H9 (cell line): ENCODE results near the gene LRFN2. TPM values are rescaled to one million over a fixed set of nuclear protein-coding genes. Genes with fewer than 3 reads are reported as not detected.

Experiments used
- DNase-seq: peaks from one replicate; pipeline ENCODE4 v3.0.0-alpha.2; 2017
- H2AFZ ChIP-seq: one replicate; pipeline ENCODE4 v1.6.1; 2013; ENCODE audit warnings: mild to moderate bottlenecking, low read length, control low read depth, moderate library complexity
- H2AK5ac ChIP-seq: 2 replicates; pipeline ENCODE4 v1.6.1; 2013; ENCODE audit warnings: low read length, control low read depth, mixed read lengths; ENCODE audit not compliant: insufficient read length
- H2BK120ac ChIP-seq: one replicate; pipeline ENCODE4 v1.6.1; 2013; ENCODE audit warnings: low read depth, mild to moderate bottlenecking, low read length, control low read depth, inconsistent platforms; ENCODE audit not compliant: poor library complexity, severe bottlenecking
- H2BK12ac ChIP-seq: 2 replicates; pipeline ENCODE4 v1.6.1; 2013; ENCODE audit warnings: low read length, control low read depth, mixed read lengths, low read depth; ENCODE audit not compliant: insufficient read length
- H2BK15ac ChIP-seq: 2 replicates; pipeline ENCODE4 v1.6.1; 2013; ENCODE audit warnings: low read depth, low read length, control low read depth
- H2BK20ac ChIP-seq: one replicate; pipeline ENCODE4 v1.6.1; 2013; ENCODE audit warnings: low read depth, mild to moderate bottlenecking, low read length, control low read depth, inconsistent platforms; ENCODE audit not compliant: poor library complexity, severe bottlenecking
- H2BK5ac ChIP-seq: 2 replicates; pipeline ENCODE4 v1.6.1; 2013; ENCODE audit warnings: low read length, control low read depth, mixed read lengths; ENCODE audit not compliant: insufficient read length
- H3K14ac ChIP-seq: 2 replicates; pipeline ENCODE4 v1.6.1; 2013; ENCODE audit warnings: low read length, control low read depth; ENCODE audit not compliant: insufficient read depth
- H3K18ac ChIP-seq: 2 replicates; pipeline ENCODE4 v1.6.1; 2013; ENCODE audit warnings: low read depth, mild to moderate bottlenecking, mixed read lengths, low read length, control low read depth; ENCODE audit not compliant: insufficient read length
- H3K23ac ChIP-seq: 2 replicates; pipeline ENCODE4 v1.6.1; 2013; ENCODE audit warnings: low read length, control low read depth, mixed read lengths, low read depth; ENCODE audit not compliant: insufficient read length
- H3K23me2 ChIP-seq: 2 replicates; pipeline ENCODE4 v1.6.1; 2013; ENCODE audit warnings: low read depth, mild to moderate bottlenecking, mixed read lengths, low read length, control low read depth; ENCODE audit not compliant: insufficient read length, poor library complexity, severe bottlenecking
- H3K27ac ChIP-seq: 2 replicates; pipeline ENCODE4 v1.5.1; 2013; ENCODE audit warnings: low read length, control low read depth, mixed read lengths, low read depth; ENCODE audit not compliant: insufficient read length
- H3K27me3 ChIP-seq: 2 replicates; pipeline ENCODE4 v1.6.1; 2013; ENCODE audit warnings: low read length, control low read depth, inconsistent platforms; ENCODE audit not compliant: insufficient read depth
- H3K4ac ChIP-seq: 2 replicates; pipeline ENCODE4 v1.6.1; 2013; ENCODE audit warnings: low read depth, mild to moderate bottlenecking, control low read depth, inconsistent platforms, low read length, moderate library complexity
- H3K4me1 ChIP-seq: 2 replicates; pipeline ENCODE4 v1.6.1; 2013; ENCODE audit warnings: low read length, control low read depth, inconsistent platforms; ENCODE audit not compliant: insufficient read depth
- H3K4me2 ChIP-seq: 2 replicates; pipeline ENCODE4 v1.6.1; 2013; ENCODE audit warnings: low read length, control low read depth, mixed read lengths; ENCODE audit not compliant: insufficient read length, insufficient read depth
- H3K56ac ChIP-seq: 2 replicates; pipeline ENCODE4 v1.6.1; 2013; ENCODE audit warnings: low read depth, mild to moderate bottlenecking, mixed read lengths, low read length, control low read depth; ENCODE audit not compliant: insufficient read length
- H3K79me1 ChIP-seq: 2 replicates; pipeline ENCODE4 v1.6.1; 2013; ENCODE audit warnings: low read depth, mild to moderate bottlenecking, moderate library complexity, low read length, control low read depth, inconsistent platforms; ENCODE audit not compliant: insufficient read depth, poor library complexity, severe bottlenecking
- H3K79me2 ChIP-seq: 2 replicates; pipeline ENCODE4 v1.6.1; 2013; ENCODE audit warnings: low read length, control low read depth, inconsistent platforms; ENCODE audit not compliant: insufficient read depth
- H3K9ac ChIP-seq: 2 replicates; pipeline ENCODE4 v1.6.1; 2013; ENCODE audit warnings: low read length, control low read depth, mixed read lengths; ENCODE audit not compliant: insufficient read length; ENCODE audit errors: extremely low read depth
- H3K9me3 ChIP-seq: one replicate; pipeline ENCODE4 v1.6.1; 2013; ENCODE audit warnings: low read depth, low read length, inconsistent platforms; ENCODE audit not compliant: control insufficient read depth
- H3T11ph ChIP-seq: one replicate; pipeline ENCODE4 v1.6.1; 2013; ENCODE audit warnings: mild to moderate bottlenecking, low read length, control low read depth, inconsistent platforms
- H4K20me1 ChIP-seq: one replicate; pipeline ENCODE4 v1.6.1; 2013; ENCODE audit not compliant: control insufficient read depth, insufficient read length, insufficient read depth
- H4K5ac ChIP-seq: 2 replicates; pipeline ENCODE4 v1.6.1; 2013; ENCODE audit warnings: low read depth, mild to moderate bottlenecking, mixed read lengths, low read length, control low read depth; ENCODE audit not compliant: insufficient read length
- H4K8ac ChIP-seq: replicated peaks from 2 replicates; pipeline ENCODE4 v1.6.1; 2013; ENCODE audit warnings: low read length, control low read depth, mixed read lengths, low read depth; ENCODE audit not compliant: insufficient read length
- H4K91ac ChIP-seq: 2 replicates; pipeline ENCODE4 v1.6.1; 2013; ENCODE audit warnings: low read depth, mild to moderate bottlenecking, moderate library complexity, mixed read lengths, low read length, control low read depth; ENCODE audit not compliant: insufficient read length
- H3K27ac Mint-ChIP-seq, 3 experiments: 2 replicates in 2 of 3; 3 replicates in 1 of 3; pipeline ENCODE4 v1.8.0; 2020 to 2021; ENCODE audit warnings: mixed read lengths in 3 of 3, mild to moderate bottlenecking in 1 of 3, moderate library complexity in 1 of 3
- H3K27me3 Mint-ChIP-seq: 2 replicates; pipeline ENCODE4 v1.8.0; 2021; ENCODE audit warnings: low read depth, mild to moderate bottlenecking, moderate library complexity, mixed read lengths
- H3K36me3 Mint-ChIP-seq, 3 experiments: 2 replicates in 2 of 3; 3 replicates in 1 of 3; pipeline ENCODE4 v1.8.0; 2020 to 2021; ENCODE audit warnings: low read depth in 3 of 3, mixed read lengths in 3 of 3; ENCODE audit not compliant: insufficient read depth in 1 of 3
- H3K4me1 Mint-ChIP-seq, 2 experiments: 2 replicates each; pipeline ENCODE4 v1.8.0; 2020; ENCODE audit warnings: mixed read lengths in 2 of 2
- H3K4me3 Mint-ChIP-seq, 2 experiments: 2 replicates in 1 of 2; 3 replicates in 1 of 2; pipeline ENCODE4 v1.8.0; 2020 to 2021; ENCODE audit warnings: mild to moderate bottlenecking in 2 of 2, mixed read lengths in 2 of 2, moderate library complexity in 1 of 2
- H3K9me3 Mint-ChIP-seq, 2 experiments: 2 replicates in 1 of 2; 3 replicates in 1 of 2; pipeline ENCODE4 v1.8.0; 2020; ENCODE audit warnings: mild to moderate bottlenecking in 2 of 2, mixed read lengths in 2 of 2, moderate library complexity in 1 of 2
- WGBS: extraction: QIAGEN DNeasy Blood & Tissue Kit; methylation state at CpG from one replicate; pipeline ENCODE4 v1.1.7; 2013; ENCODE audit warnings: missing lambda C conversion rate, low lambda C conversion rate, mixed read lengths; ENCODE audit not compliant: insufficient read length; ENCODE audit errors: extremely low coverage; 5-methylcytosine and 5-hydroxymethylcytosine counted together
- total RNA-seq: library from RNA; stranded (reverse); gene quantifications from 2 replicates; pipeline ENCODE4 v1.2.1, GENCODE V29; 2021
- TF ChIP-seq, protein P1 (sequence below): fragments of 200-600 bp; sonication (generic); conservative IDR thresholded peaks from 3 replicates; pipeline ENCODE4 v1.8.0; 2021; ENCODE audit warnings: antibody characterized with exemption, mild to moderate bottlenecking

Gene LRFN2
- total RNA-seq, 1 experiment from 2014 or later: 0.11 TPM

GRCh38 chr6:40395066-40395697 lies 192.0 kb downstream of the LRFN2 start:
- H3K4me1 ChIP-seq: no peaks in the 10 kb centered on the region
- H3K4me3 Mint-ChIP-seq: no peak overlapping the region
- no peak overlapping the region for H3K27ac ChIP-seq
- H3K27ac Mint-ChIP-seq: 0 out of 7 replicates have a peak overlapping the region, but pooled peaks of 1 of the 3 experiments have one; percentile 53
- no peaks in the 10 kb centered on the region for H4K20me1 ChIP-seq
- no peaks in the 10 kb centered on the region for H3K79me1 ChIP-seq
- H2AFZ ChIP-seq: no peak overlapping the region
- WGBS: no CpG with 5 or more reads among the region's 5 CpGs
- no peak overlapping the region for H3K23ac ChIP-seq
- TF ChIP-seq, protein P1, sequence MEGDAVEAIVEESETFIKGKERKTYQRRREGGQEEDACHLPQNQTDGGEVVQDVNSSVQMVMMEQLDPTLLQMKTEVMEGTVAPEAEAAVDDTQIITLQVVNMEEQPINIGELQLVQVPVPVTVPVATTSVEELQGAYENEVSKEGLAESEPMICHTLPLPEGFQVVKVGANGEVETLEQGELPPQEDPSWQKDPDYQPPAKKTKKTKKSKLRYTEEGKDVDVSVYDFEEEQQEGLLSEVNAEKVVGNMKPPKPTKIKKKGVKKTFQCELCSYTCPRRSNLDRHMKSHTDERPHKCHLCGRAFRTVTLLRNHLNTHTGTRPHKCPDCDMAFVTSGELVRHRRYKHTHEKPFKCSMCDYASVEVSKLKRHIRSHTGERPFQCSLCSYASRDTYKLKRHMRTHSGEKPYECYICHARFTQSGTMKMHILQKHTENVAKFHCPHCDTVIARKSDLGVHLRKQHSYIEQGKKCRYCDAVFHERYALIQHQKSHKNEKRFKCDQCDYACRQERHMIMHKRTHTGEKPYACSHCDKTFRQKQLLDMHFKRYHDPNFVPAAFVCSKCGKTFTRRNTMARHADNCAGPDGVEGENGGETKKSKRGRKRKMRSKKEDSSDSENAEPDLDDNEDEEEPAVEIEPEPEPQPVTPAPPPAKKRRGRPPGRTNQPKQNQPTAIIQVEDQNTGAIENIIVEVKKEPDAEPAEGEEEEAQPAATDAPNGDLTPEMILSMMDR: no peak
- no peak overlapping the region for H3K4me2 ChIP-seq
- peaks cover 2% of the 10 kb centered on the region for H3K27me3 Mint-ChIP-seq
- no peak overlapping the region for H2BK120ac ChIP-seq
- no peaks in the 10 kb centered on the region for H3K9me3 ChIP-seq
- H3K18ac ChIP-seq: no peak overlapping the region
- H3K14ac ChIP-seq: no peak overlapping the region
- no peak overlapping the region for H2BK20ac ChIP-seq
- H3K4me1 Mint-ChIP-seq: peaks cover 6 to 11% of the 10 kb centered on the region in 2 experiments; a peak in 3 of 4 replicates
- no peak overlapping the region for H3T11ph ChIP-seq
- H2BK5ac ChIP-seq: no peak overlapping the region
- peaks cover 0 to 7% of the 10 kb centered on the region in 2 experiments; a peak in 2 of 5 replicates for H3K9me3 Mint-ChIP-seq
- H3K36me3 Mint-ChIP-seq: peaks cover 0 to 2% (median 0%) of the 10 kb centered on the region in 3 experiments; a peak in 2 of 7 replicates
- no peak overlapping the region for H2BK12ac ChIP-seq
- no peak overlapping the region for H4K8ac ChIP-seq
- H3K4ac ChIP-seq: no peak overlapping the region
- DNase-seq: peak; percentile 15
- H3K56ac ChIP-seq: no peak overlapping the region
- H4K91ac ChIP-seq: no peak overlapping the region
- H3K27me3 ChIP-seq: no peaks in the 10 kb centered on the region
- H4K5ac ChIP-seq: no peak overlapping the region
- H2AK5ac ChIP-seq: no peak overlapping the region
- no peak overlapping the region for H3K9ac ChIP-seq
- no peaks in the 10 kb centered on the region for H3K23me2 ChIP-seq
- H3K79me2 ChIP-seq: no peaks in the 10 kb centered on the region
- no peak overlapping the region for H2BK15ac ChIP-seq
